Myocyte (in vitro differentiated cells): ENCODE results near the gene PAK5. TPM values are rescaled to one million over a fixed set of nuclear protein-coding genes. Genes with fewer than 3 reads are reported as not detected.

Experiments
- DNase-seq: peaks from one replicate; pipeline ENCODE4 v3.0.0-alpha.2; 2012; ENCODE audit warnings: low read depth
- total RNA-seq: library from RNA; depleted of rRNA; stranded (reverse); fragments of >200 nt; gene quantifications from 2 replicates; pipeline ENCODE4 v1.2.3, GENCODE V29; 2014

The PAK5 gene
- total RNA-seq, 1 donor from 2014 or later: not detected

DNA sequence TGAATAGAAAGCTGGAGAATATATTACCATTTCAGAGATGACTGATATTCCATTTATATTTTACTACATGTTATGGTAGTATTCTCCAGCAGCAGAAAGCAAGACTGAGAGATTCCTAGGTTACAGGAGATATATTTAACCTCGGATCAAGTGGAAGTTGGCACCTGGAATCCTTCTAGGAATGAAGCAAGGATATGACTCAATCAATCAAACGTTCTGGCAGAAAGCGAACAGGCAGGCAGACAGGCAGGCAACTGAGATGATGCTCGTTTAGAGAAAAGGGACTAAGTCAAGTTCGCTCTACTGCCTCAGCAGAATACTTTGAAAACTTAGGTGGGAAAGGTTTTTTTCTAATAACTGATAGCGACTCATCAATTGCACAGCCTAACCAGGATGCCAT lies 46.2 kb downstream of the PAK5 start:
- no peak for DNase-seq

- DNase-seq: no peak
Measured at GRCh38 chr20:9789131-9789530, 49.7 kb downstream of the PAK5 start.

- DNase-seq: no peak
Measured at GRCh38 chr20:9775176-9775575, 63.7 kb downstream of the PAK5 start.

DNA sequence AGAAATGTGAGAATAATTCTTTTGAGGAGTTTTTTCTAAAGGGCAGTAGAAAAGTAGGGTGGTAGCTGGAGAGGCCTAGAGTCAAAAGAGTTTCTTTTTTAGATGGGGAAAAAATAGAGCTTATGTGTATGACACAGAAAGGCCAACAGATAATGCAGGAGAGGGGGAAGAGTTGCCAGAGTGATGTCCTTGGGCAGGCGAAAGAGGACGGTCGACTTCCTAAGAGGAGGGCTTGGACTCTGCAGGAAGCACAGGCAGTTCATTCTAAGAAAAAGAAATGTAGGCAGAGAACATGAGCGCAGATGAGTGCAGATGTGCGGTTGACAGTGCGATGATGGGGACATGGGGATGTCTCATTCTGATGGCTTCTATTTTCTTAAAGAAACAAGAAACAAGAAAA lies 68.9 kb downstream of the PAK5 start:
- no peak for DNase-seq

DNA sequence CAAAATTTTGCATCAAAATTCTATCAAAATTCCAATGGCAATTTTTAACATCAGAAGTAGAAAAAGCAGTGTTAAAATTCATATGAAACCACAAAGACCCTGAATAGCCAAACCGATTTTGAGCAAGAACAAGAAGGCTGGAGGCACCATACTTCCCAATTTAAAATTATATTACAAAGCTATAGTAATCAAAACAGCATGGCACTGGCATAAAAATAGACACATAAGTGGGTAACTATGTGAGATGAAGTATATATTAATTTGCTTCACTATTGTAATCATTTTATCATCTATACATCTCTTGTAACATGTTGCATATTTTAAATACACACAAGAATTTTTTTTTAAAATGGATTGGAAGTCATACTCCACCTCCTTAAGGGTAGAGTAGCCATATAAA lies 77.4 kb downstream of the PAK5 start:
- DNase-seq: no peak

DNA sequence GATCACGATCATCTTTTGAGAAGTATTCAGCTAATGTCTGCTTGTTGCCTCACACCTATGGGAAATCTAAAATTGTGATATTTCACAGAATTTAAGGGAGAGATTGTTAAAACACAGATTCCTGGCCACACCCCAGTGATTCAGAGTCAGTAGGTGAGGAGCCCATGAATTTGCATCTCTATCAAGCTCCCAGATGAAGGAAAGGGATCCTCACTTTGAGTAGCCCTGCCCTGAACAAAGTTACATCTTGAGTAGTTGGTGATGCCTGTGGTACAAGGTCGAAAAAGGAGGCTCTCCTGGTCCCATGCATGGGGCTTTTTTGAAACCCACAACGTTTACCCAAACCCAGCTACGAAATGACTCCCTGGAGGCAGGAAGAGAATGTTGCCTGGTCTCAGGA lies 79.5 kb downstream of the PAK5 start:
- no peak for DNase-seq

DNA sequence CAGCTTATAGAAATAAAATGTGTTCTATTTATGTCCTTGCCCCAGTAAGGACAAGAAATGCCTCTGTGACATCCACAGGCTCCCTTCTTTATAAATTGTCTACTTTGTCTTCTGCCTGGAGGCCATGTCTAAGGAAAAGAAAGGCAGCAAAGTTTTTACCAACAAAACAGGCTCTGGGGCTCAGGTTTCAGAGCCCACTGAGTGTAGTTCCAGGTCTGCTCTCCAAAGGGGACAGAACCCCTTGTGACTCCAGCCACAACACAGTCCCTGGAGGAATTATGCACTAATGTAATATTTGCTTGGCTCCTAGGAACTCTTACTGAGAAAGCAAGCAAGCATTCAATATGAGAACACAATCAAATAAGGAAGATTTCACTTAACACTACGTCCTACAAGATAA lies 80.1 kb downstream of the PAK5 start:
- no peak for DNase-seq

- no peak for DNase-seq
Measured at GRCh38 chr20:9756660-9757059, 82.2 kb downstream of the PAK5 start.

- DNase-seq: no peak
Measured at GRCh38 chr20:9755301-9755700, 83.6 kb downstream of the PAK5 start.

GRCh38 chr20:9744551-9744950 lies 94.3 kb downstream of the PAK5 start:
- DNase-seq: no peak

DNA sequence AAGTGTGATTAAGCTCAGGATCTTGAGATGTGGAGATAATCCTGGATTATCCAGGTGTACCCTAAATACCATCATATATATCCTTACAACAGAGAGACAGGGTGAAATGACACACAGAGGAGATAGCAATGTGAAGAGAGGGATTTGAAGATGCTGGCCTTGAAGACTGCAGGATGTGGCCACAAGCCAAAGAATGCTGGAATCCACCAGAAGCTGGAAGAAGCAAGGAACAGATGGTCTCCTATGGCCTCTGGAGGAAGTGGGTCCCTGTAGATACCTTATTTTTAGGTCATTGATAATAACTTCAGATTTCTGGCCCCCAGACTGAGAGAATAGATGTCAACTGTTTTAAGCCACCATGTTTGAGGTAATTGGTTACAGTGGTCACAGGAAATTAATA lies 95.0 kb downstream of the PAK5 start:
- DNase-seq: no peak

GRCh38 chr20:9742821-9743220 lies 96.1 kb downstream of the PAK5 start:
- DNase-seq: no peak

DNA sequence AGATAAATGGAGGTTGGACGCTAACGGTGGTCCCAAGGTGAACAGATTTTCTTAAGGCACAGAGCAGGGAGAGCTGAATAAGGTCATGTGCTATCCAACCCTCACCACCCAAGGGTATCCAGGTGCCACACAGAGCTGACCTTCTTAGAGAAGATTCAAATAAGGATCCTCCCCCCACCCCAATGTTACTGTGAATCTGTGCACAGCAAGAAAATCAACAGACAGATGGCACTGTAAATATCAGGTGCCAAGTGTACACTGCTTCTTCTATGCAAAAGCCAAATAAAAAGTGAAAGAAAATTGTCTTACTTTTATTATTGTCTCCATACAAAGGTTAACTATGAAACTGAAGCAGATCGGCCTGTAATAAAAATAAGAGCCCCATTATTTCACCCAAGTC lies 96.9 kb downstream of the PAK5 start:
- no peak for DNase-seq

DNA sequence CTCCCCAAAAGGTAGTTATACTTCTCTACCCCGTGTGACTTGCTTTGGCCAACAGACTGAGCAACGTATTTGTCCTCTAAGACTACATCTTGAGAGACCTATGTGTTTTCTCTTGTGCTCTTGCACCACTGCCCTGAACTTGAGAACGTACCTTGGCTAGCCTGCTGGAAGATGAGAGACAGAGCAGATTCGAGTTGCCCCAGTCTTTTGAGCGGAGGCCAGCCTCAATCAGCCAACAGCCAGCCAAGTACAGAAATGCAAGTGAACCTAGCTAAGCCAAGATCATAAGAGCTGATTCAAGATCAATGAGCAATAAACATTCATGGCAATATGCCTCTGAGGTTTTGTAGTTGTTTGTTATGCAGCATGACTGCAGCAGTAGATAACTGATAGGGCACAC lies 98.4 kb downstream of the PAK5 start:
- no peak for DNase-seq

GRCh38 chr20:9739991-9740390 lies 98.9 kb downstream of the PAK5 start:
- no peak for DNase-seq

DNA sequence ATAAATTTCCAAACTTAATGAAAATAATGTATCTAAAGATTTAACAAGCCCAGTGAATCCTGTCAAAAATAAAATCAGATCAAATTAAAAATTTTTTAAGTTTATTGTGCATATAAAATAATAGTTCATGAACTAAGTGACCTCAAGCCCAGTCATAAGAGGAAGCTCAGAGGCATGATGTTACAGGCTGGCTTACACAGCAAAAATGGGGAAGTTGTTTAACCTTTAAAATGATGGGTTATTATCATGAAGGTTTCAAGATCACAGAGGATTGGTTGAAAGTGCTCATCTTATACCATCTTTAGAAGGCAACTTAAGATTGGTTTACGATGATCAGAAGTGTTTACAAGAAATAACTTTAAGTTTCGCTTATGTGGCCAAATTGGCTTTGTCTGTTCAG lies 102.5 kb downstream of the PAK5 start:
- DNase-seq: no peak

- no peak for DNase-seq
Measured at GRCh38 chr20:9723501-9724202, 115.2 kb downstream of the PAK5 start.

- DNase-seq: no peak
Measured at GRCh38 chr20:9711872-9712271, 127.0 kb downstream of the PAK5 start.

GRCh38 chr20:9710685-9711084 lies 128.2 kb downstream of the PAK5 start:
- DNase-seq: no peak

DNA sequence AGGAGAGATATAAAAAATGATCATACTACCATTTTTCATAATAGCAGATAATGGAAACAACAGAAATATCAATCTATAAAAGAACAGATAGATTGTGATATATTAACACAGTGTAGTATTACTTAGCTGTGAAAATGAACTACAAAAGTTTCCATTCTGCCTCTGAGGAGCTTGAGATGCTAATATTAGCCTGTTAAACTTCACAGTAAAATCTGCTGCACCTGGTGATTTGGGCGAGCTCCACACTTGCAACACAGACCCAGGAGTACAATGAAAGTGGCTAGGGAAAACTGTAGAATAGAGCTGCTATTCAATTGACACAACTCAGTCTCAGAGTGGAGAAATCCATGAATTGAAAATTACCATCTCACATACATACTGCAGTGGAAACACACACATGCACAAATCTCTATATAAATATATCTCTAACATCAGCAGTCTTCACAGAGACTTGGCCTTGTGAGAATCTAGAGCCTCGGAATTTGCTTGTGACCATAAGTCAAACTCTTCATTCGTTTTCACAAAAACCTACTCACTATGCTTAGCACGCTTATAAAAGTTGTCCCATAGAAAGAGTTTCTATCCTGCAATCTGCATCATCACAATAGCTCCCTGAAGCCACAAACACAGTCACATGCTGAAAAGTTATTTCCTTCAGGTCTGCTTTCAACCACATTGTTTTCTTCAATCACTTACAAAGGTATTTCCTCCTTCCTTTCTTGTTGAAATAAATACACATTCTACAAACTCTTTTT lies 133.0 kb downstream of the PAK5 start:
- no peak for DNase-seq

GRCh38 chr20:9699181-9699580 lies 139.7 kb downstream of the PAK5 start:
- no peak for DNase-seq

- no peak for DNase-seq
Measured at GRCh38 chr20:9689041-9689440, 149.8 kb downstream of the PAK5 start.

DNA sequence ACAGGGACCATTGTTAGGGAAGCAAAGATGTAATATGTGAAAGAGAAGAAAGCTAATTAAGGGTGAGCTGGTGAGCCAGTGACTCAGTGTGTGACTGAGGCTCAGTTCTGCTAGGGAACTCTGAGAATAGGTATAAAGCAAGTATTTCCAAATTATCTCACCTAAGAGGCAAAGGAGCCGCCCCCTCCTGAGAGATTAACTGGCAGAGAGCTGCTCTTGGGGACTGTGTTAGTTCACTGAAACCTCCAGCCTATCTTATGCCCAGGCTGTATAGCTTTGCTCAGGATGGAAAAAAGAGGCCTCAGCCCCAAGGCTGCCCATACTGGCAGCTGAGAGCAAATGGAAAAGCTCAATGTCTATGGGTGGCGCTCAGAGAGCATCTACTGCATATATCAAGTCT lies 152.0 kb downstream of the PAK5 start:
- DNase-seq: no peak
